Activated CD4-positive, alpha-beta T cell treated with anti-CD3 and anti-CD28 coated beads for 36 hours (primary cell): ENCODE data around the gene EXD2. TPM values are rescaled to one million over a fixed set of nuclear protein-coding genes. Genes with fewer than 3 reads are reported as not detected.

ENCODE experiments used
- ATAC-seq: fragments of 200-7000 bp; cut with Tn5 transposase; one replicate; pipeline ENCODE4 v1.10.0; 2021; ENCODE audit warnings: mild to moderate bottlenecking, moderate library complexity
- CTCF ChIA-PET: fragments of 350-600 bp; sonication (Branson Sonifier 250); formaldehyde crosslinking; loops from one replicate; lab custom pipeline; 2021; ENCODE audit warnings: antibody characterized with exemption; lab: Charles Lee
- POLR2A ChIA-PET: fragments of 350-600 bp; sonication (Branson Sonifier 250); formaldehyde crosslinking; loops from one replicate; lab custom pipeline; 2021; ENCODE audit warnings: antibody characterized with exemption, inconsistent platforms; lab: Charles Lee
- DNase-seq: peaks from one replicate; pipeline ENCODE4 v3.0.0-alpha.2; 2020
- H3K27ac Mint-ChIP-seq: one replicate; pipeline ENCODE4 v1.8.0; 2021; ENCODE audit warnings: mixed read lengths
- H3K27me3 Mint-ChIP-seq: one replicate; pipeline ENCODE4 v1.8.0; 2021; ENCODE audit warnings: mixed read lengths
- H3K36me3 Mint-ChIP-seq: one replicate; pipeline ENCODE4 v1.8.0; 2021; ENCODE audit warnings: low read depth, mixed read lengths
- H3K4me1 Mint-ChIP-seq: one replicate; pipeline ENCODE4 v1.8.0; 2021; ENCODE audit warnings: mixed read lengths
- H3K4me3 Mint-ChIP-seq: one replicate; pipeline ENCODE4 v1.8.0; 2021; ENCODE audit warnings: mild to moderate bottlenecking, moderate library complexity, mixed read lengths
- H3K9me3 Mint-ChIP-seq: one replicate; pipeline ENCODE4 v1.8.0; 2021; ENCODE audit warnings: low read depth, mixed read lengths
- intact Hi-C, 2 experiments: fragments of 100-400 bp; cut with DNase I in 1 of 2; cut with micrococcal nuclease in 1 of 2; formaldehyde crosslinking; loops; one replicate each; pipeline versions ENCODE4 v1.14.2 to v1.15.1; 2022 to 2024; cut with DNase I, micrococcal nuclease
- total RNA-seq, 2 experiments: library from RNA; stranded (reverse); gene quantifications; one replicate each; pipeline ENCODE4 v1.2.3, GENCODE V29; 2021

Gene EXD2
- 10 to 100 TPM; 10.8 to 14.5 TPM for total RNA-seq

- Mint-ChIP-seq H3K27me3 (no peaks in the 10 kb centered on the region), H3K36me3 (no peaks in the 10 kb centered on the region), H3K27ac (peak within 1 kb of the TSS; percentile 91), H3K9me3 (no peaks in the 10 kb centered on the region), H3K4me3 (peak within 1 kb of the TSS; percentile 92), H3K4me1 (peaks cover 25% of the 10 kb centered on the region)
- intact Hi-C loops: loop anchor here (1.0 to 5.0 kb wide), 8 partner anchors 38 to 1374 kb away; partner anchors contain the start of genes DCAF5 (in 2 of the 2), ERH (in 2 of the 2), SLC39A9 (in 2 of the 2) and RAD51B (in 1 of the 2)
- DNase-seq (peak; percentile 90), ATAC-seq (peak; percentile 93)
- ChIA-PET CTCF (interaction anchor here (0.5 to 2.2 kb wide), 16 partner anchors 13 to 264 kb away, joined by 3 to 16 read pairs (median 3); no protein-coding TSS in a partner anchor), POLR2A (interaction anchor here (0.6 to 1.1 kb wide), 2 partner anchors 10 to 207 kb away, joined by 4 to 6 read pairs; partner anchors contain the start of genes ERH and SLC39A9)
Measured at GRCh38 chr14:69191340-69192111, at the start of gene EXD2. TSS of gene EXD2 (plus strand) at chr14:69191498. CDS start at chr14:69209471, 17,973 bp downstream.

- DNase-seq (no peak), ATAC-seq (no peak)
- intact Hi-C loops: no loop called here
- H3K27me3 Mint-ChIP-seq: no peaks in the 10 kb centered on the region
- H3K36me3 Mint-ChIP-seq: peaks cover 21% of the 10 kb centered on the region
- H3K4me3 Mint-ChIP-seq: no peak overlapping the region
- ChIA-PET POLR2A (no interaction called here), CTCF (interaction anchor here (3.5 kb wide), 1 partner anchor 12 kb away, joined by 20 read pairs; no protein-coding TSS in a partner anchor)
- H3K9me3 Mint-ChIP-seq: no peaks in the 10 kb centered on the region
- peaks cover 55% of the 10 kb centered on the region for H3K4me1 Mint-ChIP-seq
- H3K27ac Mint-ChIP-seq: no peak overlapping the region
Measured at GRCh38 chr14:69141550-69141949, 49.7 kb upstream of the EXD2 start.

GRCh38 chr14:69142101-69142500 lies 49.2 kb upstream of the EXD2 start:
- H3K4me3 Mint-ChIP-seq: no peak overlapping the region
- peaks cover 21% of the 10 kb centered on the region for H3K36me3 Mint-ChIP-seq
- H3K9me3 Mint-ChIP-seq: no peaks in the 10 kb centered on the region
- H3K27ac Mint-ChIP-seq: no peak overlapping the region
- no peaks in the 10 kb centered on the region for H3K27me3 Mint-ChIP-seq
- intact Hi-C loops: no loop called here
- CTCF ChIA-PET: interaction anchor here (0.7 to 3.5 kb wide), 2 partner anchors 9 to 12 kb away, joined by 4 to 20 read pairs; no protein-coding TSS in a partner anchor
- POLR2A ChIA-PET: no interaction called here
- ATAC-seq: no peak
- peaks cover 56% of the 10 kb centered on the region for H3K4me1 Mint-ChIP-seq
- no peak for DNase-seq

GRCh38 chr14:69149461-69150244 lies 41.6 kb upstream of the EXD2 start:
- no peaks in the 10 kb centered on the region for H3K27me3 Mint-ChIP-seq
- H3K27ac Mint-ChIP-seq: peak overlapping the region; percentile 56
- ATAC-seq (no peak), DNase-seq (no peak)
- H3K4me3 Mint-ChIP-seq: peak overlapping the region; percentile 83
- intact Hi-C loops: loop anchor here (2.0 to 5.0 kb wide), 4 partner anchors 17 to 1532 kb away; partner anchors contain the start of genes ARG2 (in 1 of the 2), ERH (in 1 of the 2), SLC39A9 (in 1 of the 2) and TTC9 (in 1 of the 2)
- peaks cover 55% of the 10 kb centered on the region for H3K4me1 Mint-ChIP-seq
- no peaks in the 10 kb centered on the region for H3K9me3 Mint-ChIP-seq
- ChIA-PET POLR2A (no interaction called here), CTCF (interaction anchor here (0.7 to 4.3 kb wide), 5 partner anchors 10 to 44 kb away, joined by 3 to 81 read pairs (median 6); no protein-coding TSS in a partner anchor)
- peaks cover 25% of the 10 kb centered on the region for H3K36me3 Mint-ChIP-seq

GRCh38 chr14:69151458-69152180 lies 39.7 kb upstream of the EXD2 start:
- Mint-ChIP-seq H3K27me3 (no peaks in the 10 kb centered on the region), H3K36me3 (peaks cover 21% of the 10 kb centered on the region), H3K27ac (peak overlapping the region; percentile 92), H3K4me1 (peaks cover 44% of the 10 kb centered on the region), H3K4me3 (peak overlapping the region; percentile 83), H3K9me3 (no peaks in the 10 kb centered on the region)
- intact Hi-C loops: loop anchor here (1.0 to 5.0 kb wide), 9 partner anchors 18 to 1534 kb away; partner anchors contain the start of genes ACTN1 (in 1 of the 2), ARG2 (in 1 of the 2), ERH (in 1 of the 2) and EXD2 (in 1 of the 2)
- peak; percentile 60 for ATAC-seq
- ChIA-PET POLR2A (interaction anchor here (0.9 kb wide), 1 partner anchor 19 kb away, joined by 3 read pairs; no protein-coding TSS in a partner anchor), CTCF (interaction anchor here (0.6 to 4.3 kb wide), 11 partner anchors 8 to 528 kb away, joined by 3 to 81 read pairs (median 4); partner anchors contain the start of genes ERH and EXD2)
- peak; percentile 88 for DNase-seq

GRCh38 chr14:69152181-69152901 lies 39.0 kb upstream of the EXD2 start:
- intact Hi-C loops: loop anchor here (2.0 to 5.0 kb wide), 7 partner anchors 38 to 1535 kb away; partner anchors contain the start of genes ACTN1 (in 1 of the 2), ARG2 (in 1 of the 2), ERH (in 1 of the 2) and EXD2 (in 1 of the 2)
- no peaks in the 10 kb centered on the region for H3K9me3 Mint-ChIP-seq
- H3K27ac Mint-ChIP-seq: peak overlapping the region; percentile 92
- no peaks in the 10 kb centered on the region for H3K27me3 Mint-ChIP-seq
- POLR2A ChIA-PET: interaction anchor here (0.5 to 0.9 kb wide), 2 partner anchors 19 to 33 kb away, joined by 3 read pairs; no protein-coding TSS in a partner anchor
- peaks cover 39% of the 10 kb centered on the region for H3K4me1 Mint-ChIP-seq
- peak overlapping the region; percentile 83 for H3K4me3 Mint-ChIP-seq
- peaks cover 21% of the 10 kb centered on the region for H3K36me3 Mint-ChIP-seq
- DNase-seq: peak; percentile 68
- peak; percentile 25 for ATAC-seq
- CTCF ChIA-PET: interaction anchor here (0.6 to 4.3 kb wide), 7 partner anchors 17 to 528 kb away, joined by 3 to 81 read pairs (median 3); partner anchors contain the start of gene EXD2

DNA sequence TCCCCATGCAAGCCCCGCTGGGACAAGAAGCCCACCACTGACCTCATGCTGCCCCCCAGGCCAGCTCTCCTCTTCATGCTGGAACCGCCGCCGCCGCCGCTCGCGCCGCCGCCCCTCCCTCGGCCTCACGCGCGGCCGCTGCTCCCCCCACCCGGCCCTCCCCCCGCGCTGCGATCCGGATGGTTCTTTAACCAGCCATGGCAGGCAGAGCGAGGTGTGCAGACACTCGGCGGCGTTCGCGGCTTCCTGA lies 38.5 kb upstream of the EXD2 start, which contains the start of gene DCAF5:
Gene DCAF5 (minus strand): TSS at position 218 of the 250 bp plus-strand sequence. CDS start 141 bp downstream, at position 77.
- no peaks in the 10 kb centered on the region for H3K9me3 Mint-ChIP-seq
- ATAC-seq: no peak
- ChIA-PET CTCF (interaction anchor here (0.6 to 4.3 kb wide), 2 partner anchors 21 to 1145 kb away, joined by 3 to 81 read pairs; no protein-coding TSS in a partner anchor), POLR2A (interaction anchor here (0.5 kb wide), 1 partner anchor 33 kb away, joined by 3 read pairs; no protein-coding TSS in a partner anchor)
- H3K27ac Mint-ChIP-seq: peak within 1 kb of the TSS; percentile 92
- peaks cover 19% of the 10 kb centered on the region for H3K36me3 Mint-ChIP-seq
- peak; percentile 96 for DNase-seq
- H3K27me3 Mint-ChIP-seq: no peaks in the 10 kb centered on the region
- peak within 1 kb of the TSS; percentile 83 for H3K4me3 Mint-ChIP-seq
- H3K4me1 Mint-ChIP-seq: peaks cover 34% of the 10 kb centered on the region
- intact Hi-C loops: loop anchor here (1.0 to 5.0 kb wide), 12 partner anchors 24 to 1536 kb away; partner anchors contain the start of genes ERH (in 2 of the 2), EXD2 (in 2 of the 2), SLC39A9 (in 2 of the 2) and ACTN1 (in 1 of the 2)

- H3K27ac Mint-ChIP-seq: peak overlapping the region; percentile 81
- DNase-seq: no peak
- CTCF ChIA-PET: interaction anchor here (0.6 to 4.3 kb wide), 4 partner anchors 22 to 1145 kb away, joined by 3 to 81 read pairs (median 4); no protein-coding TSS in a partner anchor
- ATAC-seq: peak; percentile 93
- H3K27me3 Mint-ChIP-seq: no peaks in the 10 kb centered on the region
- intact Hi-C loops: loop anchor here (1.0 to 5.0 kb wide), 12 partner anchors 24 to 1536 kb away; partner anchors contain the start of genes ERH (in 2 of the 2), EXD2 (in 2 of the 2), SLC39A9 (in 2 of the 2) and ACTN1 (in 1 of the 2)
- no peaks in the 10 kb centered on the region for H3K9me3 Mint-ChIP-seq
- peaks cover 16% of the 10 kb centered on the region for H3K36me3 Mint-ChIP-seq
- POLR2A ChIA-PET: no interaction called here
- peaks cover 30% of the 10 kb centered on the region for H3K4me1 Mint-ChIP-seq
- peak overlapping the region; percentile 83 for H3K4me3 Mint-ChIP-seq
Measured at GRCh38 chr14:69153152-69153872, 38.0 kb upstream of the EXD2 start.

- no peaks in the 10 kb centered on the region for H3K9me3 Mint-ChIP-seq
- ChIA-PET POLR2A (no interaction called here), CTCF (interaction anchor here (0.6 to 0.8 kb wide), 3 partner anchors 14 to 34 kb away, joined by 3 to 4 read pairs (median 3); no protein-coding TSS in a partner anchor)
- no peak for ATAC-seq
- no peaks in the 10 kb centered on the region for H3K27me3 Mint-ChIP-seq
- H3K27ac Mint-ChIP-seq: peak overlapping the region; percentile 81
- no peak for DNase-seq
- H3K36me3 Mint-ChIP-seq: peaks cover 12% of the 10 kb centered on the region
- H3K4me3 Mint-ChIP-seq: peak overlapping the region; percentile 83
- peaks cover 26% of the 10 kb centered on the region for H3K4me1 Mint-ChIP-seq
- intact Hi-C loops: loop anchor here (1.0 to 5.0 kb wide), 12 partner anchors 25 to 1537 kb away; partner anchors contain the start of genes ERH (in 2 of the 2), EXD2 (in 2 of the 2), SLC39A9 (in 2 of the 2) and ACTN1 (in 1 of the 2)
Measured at GRCh38 chr14:69153873-69154270, 37.4 kb upstream of the EXD2 start.
